Ovary (tissue), 1 donor: ENCODE results near the gene RAP1GAP.

Experiments
- EP300 ChIP-seq: sonication (generic); formaldehyde crosslinking; IDR thresholded peaks from one replicate; pipeline ENCODE4 v1.6.1; 2017; ENCODE audit warnings: antibody characterized with exemption
- POLR2A ChIP-seq: fragments of 450-650 bp; IDR thresholded peaks from one replicate; pipeline ENCODE4 v1.6.1; 2017; ENCODE audit warnings: antibody characterized with exemption, mild to moderate bottlenecking, moderate library complexity

GRCh38 chr1:21652937-21653743 is 16.0 kb downstream of the RAP1GAP start:
- TF ChIP-seq POLR2A (no peak), EP300 (no peak)
